Stimulated activated CD4-positive, alpha-beta T cell treated with anti-CD3 and anti-CD28 coated beads, Interleukin-4, amount 100 ng/mL, for 4 hours (primary cell): ENCODE results near the gene NSG1.
"Not testable (repeated sequence)": the region's sequence is repeated elsewhere in the genome, so short reads cannot be mapped to it uniquely, and the experiment has no call there.

ENCODE experiments used
- DNase-seq, 2 experiments: peaks; one replicate each; pipeline ENCODE4 v3.0.0-alpha.2; 2020

Gene NSG1

DNA sequence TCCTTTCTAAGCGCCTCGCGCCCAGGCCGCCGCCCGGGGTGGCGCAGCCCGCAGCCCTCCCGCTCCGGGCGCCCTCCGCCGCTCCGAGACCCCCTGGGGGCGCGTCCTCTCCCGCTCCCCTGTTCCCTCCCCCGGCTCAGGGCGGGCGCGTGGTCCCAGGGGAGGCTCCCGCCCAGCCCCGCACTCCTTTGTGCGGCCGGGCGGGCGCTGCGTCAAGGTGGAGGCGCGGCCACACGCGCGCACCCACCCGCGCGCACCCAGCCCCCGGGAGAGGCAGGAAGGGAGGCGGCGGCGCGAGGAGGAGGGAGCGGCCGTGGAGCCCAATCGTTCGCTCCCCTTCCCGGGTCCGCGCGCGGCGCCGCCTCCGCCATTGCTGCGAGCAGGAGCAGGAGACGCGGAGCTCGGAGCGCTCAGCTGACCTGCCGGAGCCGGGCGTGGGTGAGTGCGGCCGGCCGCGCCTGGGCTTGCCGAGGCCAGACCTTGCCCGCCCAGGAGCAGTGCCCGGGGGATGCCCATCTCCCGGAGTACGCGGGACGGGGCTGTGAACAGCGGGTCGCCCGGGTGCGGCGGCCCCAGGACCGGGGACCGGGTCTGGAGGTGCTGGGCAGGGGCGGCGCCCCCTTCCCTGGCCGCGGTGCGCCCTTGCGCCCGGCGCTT lies at the start of gene NSG1:
Gene NSG1 (plus strand): TSS at position 367 of the 657 bp plus-strand sequence. CDS start 528 bp downstream, outside the sequence.
- peak; percentile 6 to 33 for DNase-seq

GRCh38 chr4:4338210-4339001 lies 48.5 kb upstream of the NSG1 start:
- DNase-seq = no peak

DNA sequence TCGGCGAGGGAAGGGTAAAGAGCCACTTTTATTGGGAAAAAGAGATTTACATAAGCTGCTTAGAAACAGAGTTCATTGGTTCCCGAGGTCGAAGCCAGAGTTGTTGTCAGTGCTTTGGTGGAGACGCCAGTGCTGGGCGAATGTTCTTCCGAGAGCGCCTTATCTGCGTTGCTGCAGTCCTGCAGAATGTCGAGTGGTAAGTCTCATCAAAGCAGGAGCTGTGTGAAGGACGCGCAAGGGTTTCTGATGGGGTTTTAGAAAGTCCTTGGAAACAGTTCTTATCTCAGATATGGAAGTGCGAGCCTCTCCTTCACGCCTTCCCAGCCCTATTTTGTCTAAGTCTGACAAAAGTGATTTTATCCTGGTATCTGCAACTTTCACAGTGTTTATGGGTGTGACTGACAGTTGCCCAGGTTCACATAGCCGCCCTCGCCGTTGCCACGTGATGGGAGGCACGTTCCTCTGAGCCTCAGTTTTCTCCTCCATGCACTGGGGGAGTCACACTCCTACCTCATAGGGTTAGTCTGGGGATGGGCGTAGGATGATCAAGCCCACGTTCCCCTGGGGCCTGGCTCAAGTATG lies 47.3 kb upstream of the NSG1 start:
- no peak for DNase-seq

GRCh38 chr4:4341861-4342650 lies 44.8 kb upstream of the NSG1 start:
- no peak for DNase-seq

DNA sequence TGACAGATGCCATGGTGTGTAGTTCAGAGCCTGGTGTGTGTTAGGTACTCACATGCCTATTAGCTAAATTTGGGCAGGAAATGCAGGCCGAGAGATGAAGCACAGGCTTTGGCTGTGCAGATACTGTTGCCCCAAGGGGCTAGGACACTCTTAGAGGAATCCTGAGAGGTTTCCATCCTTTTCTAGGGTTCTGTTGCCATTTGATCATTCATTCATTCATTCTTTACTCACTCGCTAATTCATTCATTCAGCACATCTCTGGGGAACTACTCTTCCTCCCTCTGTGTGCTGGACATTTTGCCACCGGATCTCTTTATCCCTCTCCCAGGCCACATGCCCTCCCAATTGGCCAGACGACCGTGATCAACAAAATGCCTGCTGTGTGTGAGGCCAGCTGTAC lies 43.9 kb upstream of the NSG1 start:
- no peak for DNase-seq

GRCh38 chr4:4344915-4345527 lies 41.9 kb upstream of the NSG1 start:
- no peak for DNase-seq

DNA sequence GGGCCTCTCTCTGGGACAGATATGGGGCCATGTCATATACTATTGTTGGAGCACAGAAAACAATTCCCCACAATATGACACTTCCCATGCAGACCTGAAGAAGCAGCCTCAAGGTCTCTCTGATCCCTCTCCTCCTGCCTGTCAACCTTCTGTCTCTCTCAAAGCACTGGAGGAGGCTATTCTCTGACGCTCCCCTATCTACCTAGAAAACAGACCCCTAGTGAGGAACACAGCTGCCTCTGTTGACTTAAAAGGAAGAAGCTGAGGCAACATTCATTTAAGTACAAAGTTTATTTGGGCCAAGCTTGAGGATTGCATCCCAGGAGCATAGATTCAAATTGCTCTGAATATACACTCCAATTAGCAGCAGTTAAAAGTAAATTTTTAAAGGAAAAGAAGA lies 39.3 kb upstream of the NSG1 start:
- no peak for DNase-seq

DNA sequence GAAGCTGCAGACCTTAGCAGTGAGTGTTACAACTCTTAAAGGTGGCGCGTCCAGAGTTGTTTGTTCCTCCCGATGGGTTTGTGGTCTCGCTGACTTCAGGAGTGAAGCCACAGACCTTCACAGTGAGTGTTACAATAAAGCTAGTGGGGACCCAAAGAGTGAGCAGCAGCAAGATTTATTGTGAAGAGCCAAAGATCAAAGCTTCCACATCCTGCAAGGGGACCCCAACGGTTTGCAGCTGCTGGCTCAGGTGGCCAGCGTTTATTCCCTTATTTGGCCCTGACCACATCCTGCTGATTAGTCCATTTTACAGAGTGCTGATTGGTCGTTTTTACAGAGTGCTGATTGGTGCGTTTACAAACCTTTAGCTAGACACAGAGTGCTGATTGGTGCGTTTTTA lies 38.3 kb upstream of the NSG1 start:
- not testable (repeated sequence) for DNase-seq

DNA sequence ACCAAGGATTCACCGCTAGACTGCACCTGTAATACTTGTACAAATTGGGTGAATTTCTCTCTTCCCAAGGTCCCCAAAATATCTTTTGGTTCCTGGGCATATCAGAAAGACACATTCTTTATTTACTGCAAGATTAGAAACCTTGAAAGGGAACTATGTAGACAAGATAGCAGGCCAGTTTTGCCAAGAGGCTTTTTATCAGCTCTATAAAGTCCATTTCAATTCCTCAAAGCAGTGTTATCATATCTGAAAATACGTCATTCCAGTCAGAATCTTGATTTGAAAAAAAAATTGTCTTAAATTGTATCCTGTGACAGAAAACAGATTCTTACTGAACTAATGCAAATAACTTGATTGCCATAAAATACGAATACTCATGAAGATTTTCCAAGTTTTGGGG lies 37.0 kb upstream of the NSG1 start:
- DNase-seq = no peak

DNA sequence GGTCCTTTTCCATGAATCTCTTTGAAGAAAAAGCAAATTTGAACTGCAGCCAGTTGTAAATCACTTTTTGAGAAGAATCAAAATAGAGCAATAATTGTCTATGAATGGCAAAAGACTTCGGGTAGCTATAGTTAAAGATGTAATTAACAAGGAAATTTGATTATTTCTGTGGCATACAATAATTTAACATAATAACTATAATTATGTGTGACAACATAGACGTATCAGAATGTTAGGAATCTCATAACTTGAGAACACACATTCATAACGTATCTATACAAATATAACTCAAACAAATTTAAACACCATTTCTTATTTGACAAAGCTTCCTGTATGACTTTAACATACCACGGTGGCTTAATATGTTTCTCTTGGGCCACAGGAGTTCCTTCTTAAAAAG lies 36.0 kb upstream of the NSG1 start:
- DNase-seq = no peak

DNA sequence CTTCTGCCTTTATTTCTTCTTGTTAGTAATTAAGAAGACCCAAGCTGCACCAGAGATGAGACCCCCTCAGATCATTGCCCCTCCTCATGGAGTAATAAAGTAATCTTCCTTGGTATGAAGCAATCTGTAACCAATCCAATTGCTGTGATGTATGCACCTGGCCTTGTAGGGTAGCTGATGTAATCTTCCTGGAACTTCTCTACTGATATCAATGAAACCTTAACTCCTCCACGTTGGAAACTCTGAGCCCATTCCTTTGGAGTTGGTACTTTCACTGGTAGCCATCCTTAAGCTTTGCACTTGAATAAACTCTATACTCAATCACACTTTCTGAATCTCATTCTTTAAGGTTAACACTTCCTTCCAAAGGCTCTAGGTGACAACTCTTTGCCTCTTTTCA lies 31.6 kb upstream of the NSG1 start:
- no peak for DNase-seq

DNA sequence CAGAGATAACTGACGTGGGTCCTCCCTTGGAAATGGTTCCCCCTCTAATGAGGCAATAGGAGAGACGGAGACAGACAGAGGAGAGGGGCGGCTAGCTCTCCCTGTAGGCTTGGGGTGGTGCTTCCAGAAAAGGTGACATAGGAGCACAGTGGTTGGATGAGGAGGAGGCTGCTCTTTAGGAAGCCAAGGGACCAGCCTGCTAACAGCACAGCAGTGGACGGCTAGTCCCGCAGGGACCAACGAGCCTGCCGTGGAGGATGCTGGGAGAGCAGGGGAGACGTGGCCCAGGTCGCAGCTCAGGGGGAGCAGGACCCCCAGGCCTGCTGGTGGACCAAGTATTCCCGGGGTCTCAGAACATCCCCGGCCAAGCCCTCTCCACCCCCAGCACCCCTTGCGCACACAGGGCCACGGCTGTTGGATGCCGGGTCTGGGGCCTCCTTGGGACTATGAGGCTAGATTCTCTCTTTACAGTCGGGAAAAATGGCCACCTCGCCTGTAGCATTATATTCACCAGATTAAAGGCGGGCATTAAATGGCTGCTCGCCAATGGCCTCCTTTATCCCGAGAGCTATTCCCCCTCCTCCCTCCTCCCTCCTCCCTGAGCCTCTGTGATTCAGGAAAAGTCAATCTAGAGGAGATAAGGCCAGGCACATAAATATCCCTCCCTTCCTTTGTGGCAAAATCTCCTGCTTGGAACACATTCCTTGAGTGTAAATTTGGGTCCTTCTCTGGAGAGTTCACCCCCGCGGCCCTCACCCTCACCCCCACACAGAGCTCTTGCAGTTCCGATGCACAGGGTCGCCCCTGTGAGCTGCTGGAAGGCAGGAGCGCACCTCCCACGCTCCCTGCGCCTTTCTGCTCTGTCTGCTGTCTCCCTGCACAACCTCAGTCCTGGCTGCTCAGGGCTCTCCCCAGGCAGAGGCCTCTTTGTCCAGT lies 30.5 kb upstream of the NSG1 start:
- no peak for DNase-seq

- no peak for DNase-seq
Measured at GRCh38 chr4:4358093-4358854, 28.6 kb upstream of the NSG1 start.

GRCh38 chr4:4361883-4362282 lies 25.0 kb upstream of the NSG1 start:
- no peak for DNase-seq

GRCh38 chr4:4362991-4363697 lies 23.8 kb upstream of the NSG1 start:
- DNase-seq = no peak

DNA sequence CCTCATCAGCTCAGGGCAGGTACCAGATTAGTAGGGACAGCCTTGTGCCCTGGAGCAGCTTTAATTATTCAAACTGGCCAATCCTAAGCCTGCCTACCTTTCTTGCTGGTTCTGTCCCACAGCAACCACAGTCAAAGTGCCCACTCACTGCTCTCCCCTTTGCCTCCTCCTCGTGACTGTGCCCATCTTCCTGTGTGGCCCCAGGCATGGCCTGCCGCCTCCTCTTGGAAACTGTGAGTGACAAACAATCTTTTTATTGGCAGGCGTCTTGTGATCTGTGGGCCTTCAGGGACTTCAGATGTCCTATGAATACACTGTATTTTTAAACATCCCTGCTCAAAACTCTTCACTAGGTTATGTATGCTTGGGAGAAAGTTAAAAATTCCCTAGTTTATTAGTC lies 22.8 kb upstream of the NSG1 start:
- no peak for DNase-seq

DNA sequence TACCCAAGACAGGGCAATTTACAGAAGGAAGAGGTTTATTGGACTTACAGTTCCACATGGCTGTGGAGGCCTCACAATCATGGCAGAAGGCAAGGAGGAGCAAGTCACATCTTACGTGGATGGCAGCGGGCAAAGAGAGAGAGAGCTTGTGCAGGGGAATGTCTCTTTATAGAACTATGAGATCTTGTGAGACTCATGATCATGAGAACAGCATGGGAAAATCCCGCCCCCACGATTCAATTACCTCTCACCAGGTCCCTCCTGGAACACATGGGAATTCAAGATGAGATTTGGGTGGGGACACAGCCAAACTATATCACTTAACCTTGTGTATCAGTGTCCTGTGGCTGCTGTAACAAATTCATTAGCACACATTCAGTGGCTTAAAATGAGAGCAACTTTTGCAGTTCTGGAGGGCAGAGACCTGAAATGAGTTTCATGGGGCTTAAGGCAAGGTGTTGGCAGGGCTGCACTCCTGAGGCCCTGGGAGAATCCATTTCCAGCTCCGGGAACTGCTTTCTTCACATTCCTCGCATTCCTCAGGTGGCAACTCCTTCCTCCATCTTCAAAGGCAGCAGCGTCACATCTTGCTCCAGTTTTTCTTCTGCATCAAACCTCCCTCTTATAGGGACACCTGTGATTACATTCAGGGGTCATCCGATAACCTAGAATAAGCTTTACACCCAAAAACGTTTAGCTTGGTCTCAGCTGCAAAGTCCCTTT lies 22.3 kb upstream of the NSG1 start:
- DNase-seq = no peak

GRCh38 chr4:4368809-4369580 lies 17.9 kb upstream of the NSG1 start:
- DNase-seq = no peak
